Measurements from ENCODE around the gene CRYL1.

DNA sequence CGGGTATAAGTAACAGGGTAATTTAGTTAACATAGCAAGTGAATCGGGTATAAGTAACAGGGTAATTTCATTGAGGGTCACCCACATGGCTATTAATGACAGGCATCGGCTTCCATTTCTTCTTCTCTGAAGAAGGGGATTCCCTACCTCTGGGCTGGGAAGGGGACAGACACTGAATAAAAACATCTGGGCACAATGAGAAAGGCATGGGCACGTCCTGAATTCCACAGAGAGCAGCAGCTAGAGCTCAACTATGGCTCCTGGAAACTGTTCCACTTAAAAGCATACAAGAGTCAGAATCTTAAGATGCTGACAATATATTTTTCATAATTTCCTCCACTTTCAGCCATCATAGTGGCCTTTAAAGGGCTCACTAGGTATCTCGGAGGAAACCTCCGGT lies 51.8 kb downstream of the CRYL1 start:
- TF ChIP-seq, protein P1, sequence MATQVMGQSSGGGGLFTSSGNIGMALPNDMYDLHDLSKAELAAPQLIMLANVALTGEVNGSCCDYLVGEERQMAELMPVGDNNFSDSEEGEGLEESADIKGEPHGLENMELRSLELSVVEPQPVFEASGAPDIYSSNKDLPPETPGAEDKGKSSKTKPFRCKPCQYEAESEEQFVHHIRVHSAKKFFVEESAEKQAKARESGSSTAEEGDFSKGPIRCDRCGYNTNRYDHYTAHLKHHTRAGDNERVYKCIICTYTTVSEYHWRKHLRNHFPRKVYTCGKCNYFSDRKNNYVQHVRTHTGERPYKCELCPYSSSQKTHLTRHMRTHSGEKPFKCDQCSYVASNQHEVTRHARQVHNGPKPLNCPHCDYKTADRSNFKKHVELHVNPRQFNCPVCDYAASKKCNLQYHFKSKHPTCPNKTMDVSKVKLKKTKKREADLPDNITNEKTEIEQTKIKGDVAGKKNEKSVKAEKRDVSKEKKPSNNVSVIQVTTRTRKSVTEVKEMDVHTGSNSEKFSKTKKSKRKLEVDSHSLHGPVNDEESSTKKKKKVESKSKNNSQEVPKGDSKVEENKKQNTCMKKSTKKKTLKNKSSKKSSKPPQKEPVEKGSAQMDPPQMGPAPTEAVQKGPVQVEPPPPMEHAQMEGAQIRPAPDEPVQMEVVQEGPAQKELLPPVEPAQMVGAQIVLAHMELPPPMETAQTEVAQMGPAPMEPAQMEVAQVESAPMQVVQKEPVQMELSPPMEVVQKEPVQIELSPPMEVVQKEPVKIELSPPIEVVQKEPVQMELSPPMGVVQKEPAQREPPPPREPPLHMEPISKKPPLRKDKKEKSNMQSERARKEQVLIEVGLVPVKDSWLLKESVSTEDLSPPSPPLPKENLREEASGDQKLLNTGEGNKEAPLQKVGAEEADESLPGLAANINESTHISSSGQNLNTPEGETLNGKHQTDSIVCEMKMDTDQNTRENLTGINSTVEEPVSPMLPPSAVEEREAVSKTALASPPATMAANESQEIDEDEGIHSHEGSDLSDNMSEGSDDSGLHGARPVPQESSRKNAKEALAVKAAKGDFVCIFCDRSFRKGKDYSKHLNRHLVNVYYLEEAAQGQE (IDR thresholded peaks at IDR 0.05; ENCODE audit: low read depth), result no peak
- TF ChIP-seq, protein P2, sequence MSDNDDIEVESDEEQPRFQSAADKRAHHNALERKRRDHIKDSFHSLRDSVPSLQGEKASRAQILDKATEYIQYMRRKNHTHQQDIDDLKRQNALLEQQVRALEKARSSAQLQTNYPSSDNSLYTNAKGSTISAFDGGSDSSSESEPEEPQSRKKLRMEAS (IDR thresholded peaks at IDR 0.05), result no peak

Measured in HCT116 (cell line).